ENCODE results near the gene ABHD13.

DNA sequence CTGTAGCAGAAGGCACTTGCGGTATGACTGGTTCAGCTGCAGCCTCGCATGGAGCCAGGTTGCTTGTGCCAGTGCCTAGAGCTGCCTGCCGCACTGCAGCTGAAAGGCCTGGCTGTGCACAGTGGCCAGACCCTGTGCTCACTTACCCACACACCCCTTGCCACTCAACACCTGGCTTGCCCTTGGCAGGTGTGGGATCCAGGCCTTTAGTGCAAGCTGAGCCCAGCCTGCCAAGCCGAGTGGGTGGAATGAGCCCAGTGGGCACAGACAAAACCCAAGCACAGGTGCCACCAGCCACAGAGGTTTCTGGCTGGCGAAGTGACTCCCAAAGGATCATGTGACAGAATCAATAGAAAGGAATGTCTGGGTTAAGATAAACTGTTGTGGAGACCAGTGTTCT is 22.3 kb upstream of the ABHD13 start:
- TF ChIP-seq POLR2A (IDR thresholded peaks at IDR 0.05; ENCODE audit: low read depth, low read length) (no peak), POLR2AphosphoS5 (IDR thresholded peaks at IDR 0.05; ENCODE audit: low read depth, low read length) (no peak), TAF1 (IDR thresholded peaks at IDR 0.05; ENCODE audit: borderline replicate concordance, low read depth, low read length) (no peak)
